GM12864 (cell line): Measurements from ENCODE around the gene IFFO2.

ENCODE experiments used
- DNase-seq: peaks from one replicate; pipeline ENCODE4 v3.0.0-alpha.2; 2011; ENCODE audit warnings: low read depth
- H3K4me3 ChIP-seq: 2 replicates; pipeline ENCODE4 v1.5.1; 2011; ENCODE audit warnings: mild to moderate bottlenecking, low read depth, low read length, control low read depth
- TF ChIP-seq, protein P1 (sequence below): IDR thresholded peaks from 2 replicates; pipeline ENCODE4 v1.5.1; 2011; ENCODE audit warnings: low read depth, mild to moderate bottlenecking, moderate library complexity, low read length, control low read depth, inconsistent platforms; ENCODE audit errors: missing control alignments

IFFO2 gene

DNA sequence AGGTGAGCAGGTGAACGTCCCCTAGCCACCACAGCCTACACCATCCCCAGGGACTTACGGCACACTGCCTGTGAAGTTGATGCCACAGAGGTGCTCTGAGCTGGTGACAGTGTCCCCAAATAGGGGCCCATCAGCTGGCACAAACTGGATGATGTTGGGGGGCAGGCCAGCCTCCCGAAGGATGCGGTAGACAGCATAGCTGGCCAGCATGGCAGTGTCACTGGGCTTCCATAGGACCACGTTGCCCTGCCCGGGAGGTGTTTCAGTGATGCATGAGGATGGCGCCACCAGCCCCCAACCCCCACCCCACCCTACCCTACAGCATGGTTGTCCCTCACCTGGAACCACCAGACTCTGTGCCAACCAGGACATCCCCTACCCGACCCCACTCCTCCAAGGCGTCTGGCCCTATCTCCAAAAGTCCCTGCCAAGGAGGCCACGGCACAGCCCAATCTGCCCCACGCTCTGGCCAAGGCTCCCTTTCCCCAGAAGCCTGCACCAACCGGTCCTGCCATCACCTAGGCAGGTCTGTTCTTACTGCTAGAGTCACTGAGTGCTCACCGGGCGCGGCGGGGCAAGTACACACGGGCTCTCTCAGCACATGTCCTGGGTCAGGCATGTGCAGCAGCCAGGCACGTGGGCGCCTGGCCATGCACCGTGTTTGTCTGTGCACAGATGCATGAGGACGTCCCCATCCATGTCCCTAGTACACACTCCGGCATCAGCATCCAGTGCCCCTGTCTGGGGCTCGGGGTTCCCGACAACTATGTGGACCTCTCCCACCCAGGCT is 74.6 kb downstream of the IFFO2 start:
- H3K4me3 ChIP-seq, result no peak overlapping the region
- TF ChIP-seq, protein P1, sequence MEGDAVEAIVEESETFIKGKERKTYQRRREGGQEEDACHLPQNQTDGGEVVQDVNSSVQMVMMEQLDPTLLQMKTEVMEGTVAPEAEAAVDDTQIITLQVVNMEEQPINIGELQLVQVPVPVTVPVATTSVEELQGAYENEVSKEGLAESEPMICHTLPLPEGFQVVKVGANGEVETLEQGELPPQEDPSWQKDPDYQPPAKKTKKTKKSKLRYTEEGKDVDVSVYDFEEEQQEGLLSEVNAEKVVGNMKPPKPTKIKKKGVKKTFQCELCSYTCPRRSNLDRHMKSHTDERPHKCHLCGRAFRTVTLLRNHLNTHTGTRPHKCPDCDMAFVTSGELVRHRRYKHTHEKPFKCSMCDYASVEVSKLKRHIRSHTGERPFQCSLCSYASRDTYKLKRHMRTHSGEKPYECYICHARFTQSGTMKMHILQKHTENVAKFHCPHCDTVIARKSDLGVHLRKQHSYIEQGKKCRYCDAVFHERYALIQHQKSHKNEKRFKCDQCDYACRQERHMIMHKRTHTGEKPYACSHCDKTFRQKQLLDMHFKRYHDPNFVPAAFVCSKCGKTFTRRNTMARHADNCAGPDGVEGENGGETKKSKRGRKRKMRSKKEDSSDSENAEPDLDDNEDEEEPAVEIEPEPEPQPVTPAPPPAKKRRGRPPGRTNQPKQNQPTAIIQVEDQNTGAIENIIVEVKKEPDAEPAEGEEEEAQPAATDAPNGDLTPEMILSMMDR, result no peak
- no peak for DNase-seq

DNA sequence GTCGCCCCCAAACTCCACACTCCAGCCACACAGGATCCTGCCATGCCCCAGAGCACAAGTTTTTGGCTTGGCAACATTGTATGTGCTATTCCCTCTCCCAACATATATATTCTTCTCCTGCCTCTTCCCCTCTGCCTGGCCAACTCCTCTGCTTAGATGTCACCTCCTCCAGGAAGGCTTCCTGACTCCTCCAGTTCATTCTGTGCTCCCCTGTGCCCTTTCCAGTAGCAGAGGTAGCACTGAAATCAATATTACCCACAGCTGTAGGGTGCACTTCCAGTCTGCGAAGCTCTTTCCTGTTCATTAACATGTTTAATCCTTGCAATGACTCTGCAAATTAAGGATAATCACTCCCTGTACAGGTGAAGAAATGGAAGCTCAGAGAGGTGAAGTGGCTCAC is 75.3 kb downstream of the IFFO2 start:
- TF ChIP-seq, protein P1, result no peak
- H3K4me3 ChIP-seq, result no peak overlapping the region
- no peak for DNase-seq

DNA sequence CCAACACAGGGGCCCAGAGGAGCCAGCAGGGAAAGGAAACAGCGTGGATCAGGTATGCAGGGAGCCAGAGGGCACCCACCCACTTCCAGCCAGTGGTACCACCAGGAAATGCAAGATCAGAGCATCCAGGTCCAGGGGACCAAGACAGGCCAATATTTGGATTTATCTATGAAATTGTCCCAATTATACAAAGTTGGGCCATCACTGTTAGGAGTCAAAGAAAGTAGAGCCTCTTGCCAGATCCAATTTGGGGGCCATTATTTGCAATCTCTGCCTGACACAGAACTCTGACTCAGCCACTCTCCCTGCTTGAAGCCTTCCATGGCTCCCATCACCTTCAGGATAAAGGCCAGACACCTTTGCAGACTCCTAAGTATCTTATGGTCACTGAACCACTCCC is 75.9 kb downstream of the IFFO2 start:
- TF ChIP-seq, protein P1, result no peak
- no peak overlapping the region for H3K4me3 ChIP-seq
- no peak for DNase-seq

DNA sequence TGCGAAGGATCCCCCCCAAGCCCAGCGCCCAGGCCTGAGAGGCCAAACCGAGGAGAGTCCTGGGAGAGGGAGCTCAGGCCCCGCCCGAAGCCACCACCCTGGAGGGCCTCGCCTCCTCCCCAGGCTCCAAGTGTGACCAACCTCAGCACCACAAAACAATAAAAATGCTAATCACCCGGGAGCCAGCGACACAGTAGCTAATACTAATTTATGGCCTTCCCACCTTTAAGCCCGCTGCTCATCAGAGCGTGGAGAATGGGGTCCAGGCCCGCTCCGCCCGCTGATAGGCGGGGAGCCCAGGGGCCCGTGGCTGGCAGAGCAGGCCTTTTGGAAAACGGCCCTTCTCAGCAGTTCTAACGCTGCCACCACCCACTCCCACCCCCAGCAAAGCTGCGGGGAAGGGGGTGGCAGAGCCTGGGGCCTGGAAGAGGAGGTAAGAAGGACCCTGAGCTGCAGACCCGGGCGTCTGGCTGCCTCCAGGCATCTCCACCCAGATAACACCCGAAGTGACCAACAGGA is 76.6 kb downstream of the IFFO2 start:
- no peak for DNase-seq
- H3K4me3 ChIP-seq, result no peak overlapping the region
- TF ChIP-seq, protein P1, result no peak

DNA sequence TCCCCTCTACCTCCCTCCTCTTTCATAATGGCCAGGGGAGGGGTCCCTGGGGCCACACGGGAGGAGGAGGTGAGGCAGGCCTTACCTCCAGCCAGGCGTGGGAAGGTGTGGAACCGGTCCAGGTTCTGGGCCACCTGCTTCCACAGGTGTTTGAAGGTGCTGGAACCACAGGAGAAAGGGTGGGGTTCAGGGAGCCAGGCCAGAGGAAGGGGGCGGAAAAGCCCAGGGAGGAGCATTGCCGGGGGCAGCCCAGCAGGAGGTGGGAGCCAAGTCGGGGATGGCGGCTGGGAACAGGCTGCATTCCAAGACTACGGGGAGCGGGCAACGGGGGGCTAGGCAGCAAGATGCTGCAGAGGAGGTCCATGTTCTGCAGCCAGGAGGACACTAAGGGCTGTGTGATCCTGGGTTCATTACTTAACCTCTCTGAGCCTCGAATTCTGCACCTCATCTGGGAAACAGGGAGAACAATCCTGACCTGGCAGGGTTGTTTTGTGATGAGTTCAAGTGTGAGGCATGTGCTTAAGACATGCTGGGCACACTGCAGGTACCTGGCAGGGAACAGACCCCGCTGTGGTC is 77.2 kb downstream of the IFFO2 start:
- TF ChIP-seq, protein P1, result no peak
- H3K4me3 ChIP-seq, result no peak overlapping the region
- DNase-seq, result no peak

DNA sequence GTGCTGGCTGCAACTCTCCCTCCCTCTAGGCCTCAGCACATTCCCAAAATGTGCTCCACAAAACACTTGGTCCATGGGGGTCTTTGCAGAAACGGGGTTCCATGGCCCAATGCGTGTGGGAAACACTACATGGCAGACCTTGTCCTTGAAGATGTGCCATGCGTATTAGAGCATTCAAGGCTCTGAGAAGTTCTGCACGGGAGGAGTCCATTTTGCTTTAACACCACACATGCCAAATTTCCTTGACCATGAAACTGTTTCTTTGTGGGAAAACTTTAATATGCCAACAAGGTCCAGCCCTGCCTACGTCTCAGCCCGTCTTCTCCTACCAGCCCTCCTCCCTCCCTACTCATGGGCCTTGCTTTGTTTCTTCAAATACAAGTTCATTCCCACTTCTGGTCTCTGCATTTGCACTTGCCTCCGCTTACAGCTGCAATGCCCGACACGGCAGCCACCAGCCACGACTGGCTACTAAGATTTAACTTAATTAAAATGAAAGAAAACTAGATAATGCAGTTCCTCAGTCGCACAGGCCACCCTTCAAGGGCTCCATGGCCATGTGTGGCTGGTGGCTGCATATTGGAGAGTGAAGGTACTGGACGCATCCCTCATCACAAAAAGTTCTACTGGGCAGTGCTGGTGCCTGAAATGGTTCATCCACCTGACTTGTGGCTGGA is 77.8 kb downstream of the IFFO2 start:
- H3K4me3 ChIP-seq, result no peak overlapping the region
- DNase-seq, result no peak
- TF ChIP-seq, protein P1, result no peak
